Measurements from ENCODE around the gene MCM6. TPM values are rescaled to one million over a fixed set of nuclear protein-coding genes. Genes with fewer than 3 reads are reported as not detected.

The MCM6 gene
- total RNA-seq, 1 experiment from 2014 or later: 84.8 TPM

DNA sequence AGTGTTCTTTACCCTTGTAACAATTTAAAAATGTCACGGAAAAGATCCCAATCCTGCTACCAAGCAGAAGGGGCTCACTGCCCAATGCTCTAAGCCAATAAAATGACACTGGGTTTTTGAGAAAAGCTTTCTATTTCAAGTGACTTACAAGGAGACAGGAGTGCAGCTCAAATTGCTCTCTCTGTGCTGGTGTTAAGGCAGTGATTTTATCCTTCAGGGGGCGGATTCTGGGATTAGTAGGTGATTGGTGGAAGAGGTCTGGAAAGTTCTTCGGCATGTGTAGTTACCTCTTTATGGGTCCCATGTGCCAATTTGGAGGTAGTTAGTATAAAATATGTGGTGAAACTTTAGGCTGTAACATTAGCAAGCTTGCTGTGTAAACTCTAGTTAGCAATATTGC, 27.4 kb upstream of the MCM6 start:
- H3K79me2 ChIP-seq (ENCODE audit: insufficient read depth, low read length): no peaks in the 10 kb centered on the region
- CTCF ChIA-PET: interaction anchor here (1.3 kb wide), 1 partner anchor 10 kb away, joined by 4 read pairs; no protein-coding TSS in a partner anchor
- POLR2A ChIA-PET: interaction anchor here (0.7 kb wide), 1 partner anchor 28 kb away, joined by 3 read pairs; the partner anchor contains the start of gene MCM6
- no peak overlapping the region for H3K4me2 ChIP-seq (ENCODE audit: low read length)
- no peak overlapping the region for H3K9ac ChIP-seq (ENCODE audit: low read length)
- BruUV-seq (replicated peaks): no TSS peak
- TF ChIP-seq SP1 (IDR thresholded peaks at IDR 0.05; ENCODE audit: low read depth) (no peak), POLR2A (IDR thresholded peaks at IDR 0.05; ENCODE audit: borderline replicate concordance, extremely low read depth, insufficient read depth, insufficient read length) (no peak), JUND (IDR thresholded peaks at IDR 0.05) (no peak), YY1 (IDR thresholded peaks at IDR 0.05; ENCODE audit: extremely low read depth, insufficient replicate concordance, low read depth, low read length) (no peak), POLR2AphosphoS5 (IDR thresholded peaks at IDR 0.05; ENCODE audit: low read depth, low read length) (no peak), ZNF274 (IDR thresholded peaks at IDR 0.05; ENCODE audit: low read depth, low read length) (no peak), ELF1 (IDR thresholded peaks at IDR 0.05; ENCODE audit: borderline replicate concordance, low read depth) (no peak), SIN3A (IDR thresholded peaks at IDR 0.05; ENCODE audit: low read depth) (no peak), EZH2 (IDR thresholded peaks at IDR 0.05) (no peak), FOSL1 (IDR thresholded peaks at IDR 0.05; ENCODE audit: low read depth) (no peak), ZFX (IDR thresholded peaks at IDR 0.05) (no peak)
- TF ChIP-seq, protein P1, sequence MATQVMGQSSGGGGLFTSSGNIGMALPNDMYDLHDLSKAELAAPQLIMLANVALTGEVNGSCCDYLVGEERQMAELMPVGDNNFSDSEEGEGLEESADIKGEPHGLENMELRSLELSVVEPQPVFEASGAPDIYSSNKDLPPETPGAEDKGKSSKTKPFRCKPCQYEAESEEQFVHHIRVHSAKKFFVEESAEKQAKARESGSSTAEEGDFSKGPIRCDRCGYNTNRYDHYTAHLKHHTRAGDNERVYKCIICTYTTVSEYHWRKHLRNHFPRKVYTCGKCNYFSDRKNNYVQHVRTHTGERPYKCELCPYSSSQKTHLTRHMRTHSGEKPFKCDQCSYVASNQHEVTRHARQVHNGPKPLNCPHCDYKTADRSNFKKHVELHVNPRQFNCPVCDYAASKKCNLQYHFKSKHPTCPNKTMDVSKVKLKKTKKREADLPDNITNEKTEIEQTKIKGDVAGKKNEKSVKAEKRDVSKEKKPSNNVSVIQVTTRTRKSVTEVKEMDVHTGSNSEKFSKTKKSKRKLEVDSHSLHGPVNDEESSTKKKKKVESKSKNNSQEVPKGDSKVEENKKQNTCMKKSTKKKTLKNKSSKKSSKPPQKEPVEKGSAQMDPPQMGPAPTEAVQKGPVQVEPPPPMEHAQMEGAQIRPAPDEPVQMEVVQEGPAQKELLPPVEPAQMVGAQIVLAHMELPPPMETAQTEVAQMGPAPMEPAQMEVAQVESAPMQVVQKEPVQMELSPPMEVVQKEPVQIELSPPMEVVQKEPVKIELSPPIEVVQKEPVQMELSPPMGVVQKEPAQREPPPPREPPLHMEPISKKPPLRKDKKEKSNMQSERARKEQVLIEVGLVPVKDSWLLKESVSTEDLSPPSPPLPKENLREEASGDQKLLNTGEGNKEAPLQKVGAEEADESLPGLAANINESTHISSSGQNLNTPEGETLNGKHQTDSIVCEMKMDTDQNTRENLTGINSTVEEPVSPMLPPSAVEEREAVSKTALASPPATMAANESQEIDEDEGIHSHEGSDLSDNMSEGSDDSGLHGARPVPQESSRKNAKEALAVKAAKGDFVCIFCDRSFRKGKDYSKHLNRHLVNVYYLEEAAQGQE (IDR thresholded peaks at IDR 0.05; ENCODE audit: low read depth): no peak
- TF ChIP-seq, protein P2, sequence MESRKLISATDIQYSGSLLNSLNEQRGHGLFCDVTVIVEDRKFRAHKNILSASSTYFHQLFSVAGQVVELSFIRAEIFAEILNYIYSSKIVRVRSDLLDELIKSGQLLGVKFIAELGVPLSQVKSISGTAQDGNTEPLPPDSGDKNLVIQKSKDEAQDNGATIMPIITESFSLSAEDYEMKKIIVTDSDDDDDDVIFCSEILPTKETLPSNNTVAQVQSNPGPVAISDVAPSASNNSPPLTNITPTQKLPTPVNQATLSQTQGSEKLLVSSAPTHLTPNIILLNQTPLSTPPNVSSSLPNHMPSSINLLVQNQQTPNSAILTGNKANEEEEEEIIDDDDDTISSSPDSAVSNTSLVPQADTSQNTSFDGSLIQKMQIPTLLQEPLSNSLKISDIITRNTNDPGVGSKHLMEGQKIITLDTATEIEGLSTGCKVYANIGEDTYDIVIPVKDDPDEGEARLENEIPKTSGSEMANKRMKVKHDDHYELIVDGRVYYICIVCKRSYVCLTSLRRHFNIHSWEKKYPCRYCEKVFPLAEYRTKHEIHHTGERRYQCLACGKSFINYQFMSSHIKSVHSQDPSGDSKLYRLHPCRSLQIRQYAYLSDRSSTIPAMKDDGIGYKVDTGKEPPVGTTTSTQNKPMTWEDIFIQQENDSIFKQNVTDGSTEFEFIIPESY (IDR thresholded peaks at IDR 0.05; ENCODE audit: extremely low read depth, insufficient replicate concordance, low read length): no peak
- TF ChIP-seq, protein P3, sequence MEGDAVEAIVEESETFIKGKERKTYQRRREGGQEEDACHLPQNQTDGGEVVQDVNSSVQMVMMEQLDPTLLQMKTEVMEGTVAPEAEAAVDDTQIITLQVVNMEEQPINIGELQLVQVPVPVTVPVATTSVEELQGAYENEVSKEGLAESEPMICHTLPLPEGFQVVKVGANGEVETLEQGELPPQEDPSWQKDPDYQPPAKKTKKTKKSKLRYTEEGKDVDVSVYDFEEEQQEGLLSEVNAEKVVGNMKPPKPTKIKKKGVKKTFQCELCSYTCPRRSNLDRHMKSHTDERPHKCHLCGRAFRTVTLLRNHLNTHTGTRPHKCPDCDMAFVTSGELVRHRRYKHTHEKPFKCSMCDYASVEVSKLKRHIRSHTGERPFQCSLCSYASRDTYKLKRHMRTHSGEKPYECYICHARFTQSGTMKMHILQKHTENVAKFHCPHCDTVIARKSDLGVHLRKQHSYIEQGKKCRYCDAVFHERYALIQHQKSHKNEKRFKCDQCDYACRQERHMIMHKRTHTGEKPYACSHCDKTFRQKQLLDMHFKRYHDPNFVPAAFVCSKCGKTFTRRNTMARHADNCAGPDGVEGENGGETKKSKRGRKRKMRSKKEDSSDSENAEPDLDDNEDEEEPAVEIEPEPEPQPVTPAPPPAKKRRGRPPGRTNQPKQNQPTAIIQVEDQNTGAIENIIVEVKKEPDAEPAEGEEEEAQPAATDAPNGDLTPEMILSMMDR (IDR thresholded peaks at IDR 0.05 in 2 of 3, conservative IDR thresholded peaks at IDR 0.05 in 1 of 3; ENCODE audit: borderline replicate concordance in 1 of 3, insufficient read depth in 1 of 3, low read depth in 2 of 3, low read length in 2 of 3): no peak
- H3K27me3 ChIP-seq (ENCODE audit: insufficient read depth, low read length): no peaks in the 10 kb centered on the region
- H4K20me1 ChIP-seq (ENCODE audit: insufficient read depth): no peaks in the 10 kb centered on the region
- H3K9me3 ChIP-seq (ENCODE audit: control insufficient read depth in 1 of 2, insufficient read depth in 1 of 2, low read depth in 1 of 2, low read length in 2 of 2): no peaks in the 10 kb centered on the region
- no peak overlapping the region for H3K4me3 ChIP-seq (replicated peaks in 1 of 2; ENCODE audit: low read depth in 1 of 2, low read length in 2 of 2)
- no peak for ATAC-seq
- intact Hi-C loops (cut with micrococcal nuclease): no loop called here
- no peaks in the 10 kb centered on the region for H3K4me1 ChIP-seq (ENCODE audit: control insufficient read depth in 1 of 2, insufficient read depth in 2 of 2, low read length in 2 of 2)
- RAD21 ChIA-PET (ENCODE audit: low non-redundant PET in 1 of 2, low total read pairs in 2 of 2, uncharacterized antibody in 2 of 2, unreplicated experiment in 2 of 2): no interaction called here
- no peak overlapping the region for H3K27ac ChIP-seq (ENCODE audit: low read depth, low read length)
- no peak for DNase-seq (ENCODE audit: low read depth, low spot score)
- H2AFZ ChIP-seq (ENCODE audit: low read depth, low read length, poor library complexity, severe bottlenecking): no peak overlapping the region
- H3K36me3 ChIP-seq (ENCODE audit: control insufficient read depth in 1 of 2, insufficient read depth in 2 of 2, low read length in 2 of 2): peaks cover 8 to 16% of the 10 kb centered on the region in 2 experiments; a peak in 2 of 4 replicates
- no peaks in the 10 kb centered on the region for H3K9me2 ChIP-seq (ENCODE audit: insufficient read depth)

Measured in HCT116 (cell line).